ENCODE measurements around the gene PPEF2.
A peak's percentile ranks its signal among the peaks of the same experiment; 100 is the strongest.

The PPEF2 gene

DNA sequence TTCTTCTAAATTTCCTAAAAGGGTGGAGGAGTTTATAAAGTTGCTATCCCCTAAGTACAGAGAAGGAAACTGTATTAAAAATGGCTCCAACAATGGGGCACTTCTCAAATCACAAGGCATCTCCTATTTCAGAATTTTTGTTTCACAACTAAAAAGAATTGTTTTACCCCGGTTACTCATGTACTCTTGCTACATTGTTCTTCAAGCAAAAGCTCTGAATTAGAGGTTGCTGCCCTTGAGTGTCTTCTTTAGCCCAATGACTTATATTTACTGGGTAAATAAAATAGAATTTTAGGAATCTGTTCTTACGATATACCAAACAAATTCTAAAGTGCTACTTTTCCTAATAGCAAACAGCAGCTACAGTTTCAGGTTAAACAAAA lies 67.5 kb downstream of the PPEF2 start:
- no peak for TF ChIP-seq CTCF (conservative IDR thresholded peaks at IDR 0.05; ENCODE audit: low read depth, low read length)
- no peak for DNase-seq (ENCODE audit: low read depth)
- H3K4me3 ChIP-seq (ENCODE audit: low read length), result no peak overlapping the region

- no peak for DNase-seq (ENCODE audit: low read depth)
- no peak for TF ChIP-seq CTCF (conservative IDR thresholded peaks at IDR 0.05; ENCODE audit: low read depth, low read length)
- H3K4me3 ChIP-seq (ENCODE audit: low read length), result no peak overlapping the region
Measured at GRCh38 chr4:75834095-75834771, 68.0 kb downstream of the PPEF2 start.

DNA sequence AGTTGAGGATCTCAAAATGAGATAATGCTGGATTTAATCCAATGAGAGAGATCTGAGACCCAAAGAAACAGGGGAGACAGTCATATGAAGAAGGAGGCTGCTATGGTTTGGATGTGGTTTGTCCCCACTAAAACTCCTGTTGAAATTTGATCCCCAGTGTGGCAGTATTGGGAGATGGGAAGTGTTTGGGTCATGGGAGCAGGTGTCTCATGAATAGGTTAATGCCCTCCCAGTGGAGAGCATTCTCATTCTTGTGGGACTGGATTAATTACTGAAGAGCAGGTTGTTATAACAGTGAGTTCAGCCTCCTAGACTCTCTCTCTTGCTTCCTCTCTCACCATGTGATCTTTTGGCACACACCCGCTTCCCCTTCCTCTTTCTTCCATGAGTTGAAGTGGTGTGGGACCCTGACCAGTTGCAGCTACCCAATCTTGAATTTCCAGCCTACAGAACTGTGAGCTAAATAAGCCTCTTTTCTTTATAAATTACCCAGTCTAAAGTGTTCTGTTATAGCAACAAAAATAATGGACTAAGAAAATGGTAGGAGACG lies 70.3 kb downstream of the PPEF2 start:
- no peak for TF ChIP-seq CTCF (conservative IDR thresholded peaks at IDR 0.05; ENCODE audit: low read depth, low read length)
- DNase-seq (ENCODE audit: low read depth), result no peak
- no peak overlapping the region for H3K4me3 ChIP-seq (ENCODE audit: low read length)

GRCh38 chr4:75830906-75831305 lies 71.3 kb downstream of the PPEF2 start:
- no peak for DNase-seq (ENCODE audit: low read depth)
- no peak overlapping the region for H3K4me3 ChIP-seq (ENCODE audit: low read length)
- no peak for TF ChIP-seq CTCF (conservative IDR thresholded peaks at IDR 0.05; ENCODE audit: low read depth, low read length)

GRCh38 chr4:75823812-75824211 lies 78.4 kb downstream of the PPEF2 start:
- TF ChIP-seq CTCF (conservative IDR thresholded peaks at IDR 0.05; ENCODE audit: low read depth, low read length), result no peak
- DNase-seq (ENCODE audit: low read depth), result peak; percentile 35

GRCh38 chr4:75822416-75822815 lies 79.8 kb downstream of the PPEF2 start:
- no peak for DNase-seq (ENCODE audit: low read depth)
- no peak for TF ChIP-seq CTCF (conservative IDR thresholded peaks at IDR 0.05; ENCODE audit: low read depth, low read length)
- no peak overlapping the region for H3K4me3 ChIP-seq (ENCODE audit: low read length)

More at GRCh38 chr4:75823812-75824211, 78.4 kb downstream of the PPEF2 start:
- H3K4me3 ChIP-seq (ENCODE audit: low read length), result no peak overlapping the region

- H3K4me3 ChIP-seq (ENCODE audit: low read length), result no peak overlapping the region
- DNase-seq (ENCODE audit: low read depth), result no peak
- no peak for TF ChIP-seq CTCF (conservative IDR thresholded peaks at IDR 0.05; ENCODE audit: low read depth, low read length)
Measured at GRCh38 chr4:75821966-75822365, 80.3 kb downstream of the PPEF2 start.

All from retinal pigment epithelial cell (primary cell).